Sigmoid colon (tissue), 7 donors: ENCODE measurements around the gene NLRC5. TPM values are rescaled to one million over a fixed set of nuclear protein-coding genes. Genes with fewer than 3 reads are reported as not detected.

ENCODE experiments used
- DNase-seq: peaks from one replicate; pipeline ENCODE4 v3.0.0-alpha.2; 2019
- H3K27ac ChIP-seq, 4 donors: fragments of 200-600 bp; sonication (generic); one replicate each; pipeline ENCODE4 v1.5.1; 2016 to 2019; ENCODE audit warnings: mild to moderate bottlenecking in 1 of 4
- H3K27me3 ChIP-seq, 3 donors: fragments of 200-600 bp; sonication (generic); one replicate each; pipeline ENCODE4 v1.5.1; 2019; ENCODE audit warnings: mild to moderate bottlenecking in 1 of 3
- H3K36me3 ChIP-seq, 4 donors: fragments of 200-600 bp; sonication (generic); one replicate each; pipeline ENCODE4 v1.5.1; 2016 to 2019
- H3K4me1 ChIP-seq, 4 donors: fragments of 200-600 bp; sonication (generic); one replicate each; pipeline ENCODE4 v1.5.1; 2017 to 2019
- H3K4me3 ChIP-seq, 4 donors: fragments of 200-600 bp; sonication (generic); one replicate each; pipeline ENCODE4 v1.5.1; 2017 to 2019; ENCODE audit warnings: mild to moderate bottlenecking in 2 of 4, moderate library complexity in 1 of 4
- H3K9me3 ChIP-seq, 4 donors: fragments of 200-600 bp in 3 of 4; sonication (generic) in 3 of 4; one replicate each; pipeline versions ENCODE4 v1.5.1 to v1.6.1; 2013 to 2019
- EP300 ChIP-seq, 4 donors: sonication (generic); formaldehyde crosslinking; IDR thresholded peaks; one replicate each; pipeline ENCODE4 v1.6.1; 2017; ENCODE audit warnings: antibody characterized with exemption in 4 of 4
- POLR2A ChIP-seq, 2 donors: fragments of 450-650 bp; IDR thresholded peaks; one replicate each; pipeline ENCODE4 v1.6.1; 2016; ENCODE audit warnings: antibody characterized with exemption in 2 of 2, mild to moderate bottlenecking in 2 of 2, moderate library complexity in 2 of 2
- POLR2AphosphoS5 ChIP-seq, 4 donors: sonication (generic); formaldehyde crosslinking; IDR thresholded peaks; one replicate each; pipeline ENCODE4 v1.6.1; 2017; ENCODE audit warnings: antibody characterized with exemption in 4 of 4
- WGBS, 2 donors: extraction: QIAGEN DNeasy Blood & Tissue Kit; methylation state at CpG; one replicate each; pipeline ENCODE4 v1.1.7; 2013; 5-methylcytosine and 5-hydroxymethylcytosine counted together
- intact Hi-C: fragments of 100-400 bp; cut with DNase I; formaldehyde crosslinking; loops from one replicate; pipeline ENCODE4 v1.15.1; 2023
- polyA plus RNA-seq, 3 donors: library from polyadenylated mRNA; stranded (reverse); fragments of 200-250 nt; gene quantifications; one replicate each; pipeline ENCODE4 v1.2.3, GENCODE V29; 2013
- total RNA-seq, 4 donors: library from RNA; depleted of rRNA; stranded (reverse); fragments of >200 nt; gene quantifications; one replicate each; pipeline ENCODE4 v1.1.0, GENCODE V29; 2016
- TF ChIP-seq, protein P1 (sequence below), 4 experiments: fragments of 450-650 bp in 3 of 4; fragments of 200-600 bp in 1 of 4; IDR thresholded peaks; one replicate each; pipeline ENCODE4 v1.5.1; 2016 to 2019; ENCODE audit warnings: antibody characterized with exemption in 4 of 4, mild to moderate bottlenecking in 3 of 4, moderate library complexity in 2 of 4
- donor health status: healthy with polysubstance abuse.
- donor health status: Bipolar disorder and iron deficiency.
- donor health status: healthy.

Gene NLRC5
- total and polyA plus RNA-seq, 7 donors: 9.5 to 119 (median 19.5) TPM

DNA sequence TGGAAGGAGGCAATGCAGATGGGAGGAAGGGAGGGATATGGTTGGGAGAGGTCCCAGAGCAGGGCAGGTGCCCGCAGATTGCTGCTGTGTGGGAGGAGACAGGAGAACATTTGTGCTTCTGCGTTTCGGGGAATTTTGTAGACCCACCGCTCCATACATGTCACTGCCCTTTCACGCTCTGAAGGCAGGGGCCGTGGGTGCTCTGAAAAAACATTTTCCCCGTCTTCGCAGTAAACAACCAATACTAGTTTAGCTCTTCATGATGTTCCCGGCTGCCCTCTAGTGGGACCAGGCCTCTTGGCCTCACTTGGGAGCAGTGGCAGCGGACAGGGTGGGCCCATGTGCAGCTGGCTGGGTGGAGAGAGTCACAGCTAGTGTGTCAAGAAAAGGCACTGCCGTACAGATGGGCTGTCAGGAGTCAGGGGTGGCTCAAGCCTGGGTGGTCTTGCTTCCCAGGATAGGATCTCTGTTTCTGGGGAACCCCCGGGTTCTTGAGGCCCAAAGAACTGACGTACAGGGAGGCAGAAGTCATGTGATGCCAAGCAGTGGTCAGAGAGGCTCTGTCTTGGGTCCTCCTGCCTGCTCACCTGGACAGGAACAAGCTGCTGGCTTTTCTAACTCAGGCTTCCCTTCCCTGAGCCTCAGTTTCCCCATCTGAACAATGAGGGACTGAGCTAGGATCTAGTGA lies 56.5 kb downstream of the NLRC5 start:
- DNase-seq: peak; percentile 84
- Histone ChIP-seq H3K36me3 (peaks cover 0 to 39% (median 4%) of the 10 kb centered on the region in 4 donors), H3K27me3 (no peaks in the 10 kb centered on the region), H3K9me3 (no peaks in the 10 kb centered on the region), H3K4me1 (peaks cover 0 to 11% (median 5%) of the 10 kb centered on the region in 4 donors), H3K4me3 (no peak overlapping the region), H3K27ac (no peak overlapping the region)
- WGBS, 2 donors: 50 to 76% methylated on average over 13 of the region's 13 CpGs
- TF ChIP-seq POLR2AphosphoS5 (IDR thresholded peaks at IDR 0.05): no peak
- no peak for TF ChIP-seq POLR2A (IDR thresholded peaks at IDR 0.05)
- TF ChIP-seq EP300 (IDR thresholded peaks at IDR 0.05): no peak
- TF ChIP-seq, protein P1, sequence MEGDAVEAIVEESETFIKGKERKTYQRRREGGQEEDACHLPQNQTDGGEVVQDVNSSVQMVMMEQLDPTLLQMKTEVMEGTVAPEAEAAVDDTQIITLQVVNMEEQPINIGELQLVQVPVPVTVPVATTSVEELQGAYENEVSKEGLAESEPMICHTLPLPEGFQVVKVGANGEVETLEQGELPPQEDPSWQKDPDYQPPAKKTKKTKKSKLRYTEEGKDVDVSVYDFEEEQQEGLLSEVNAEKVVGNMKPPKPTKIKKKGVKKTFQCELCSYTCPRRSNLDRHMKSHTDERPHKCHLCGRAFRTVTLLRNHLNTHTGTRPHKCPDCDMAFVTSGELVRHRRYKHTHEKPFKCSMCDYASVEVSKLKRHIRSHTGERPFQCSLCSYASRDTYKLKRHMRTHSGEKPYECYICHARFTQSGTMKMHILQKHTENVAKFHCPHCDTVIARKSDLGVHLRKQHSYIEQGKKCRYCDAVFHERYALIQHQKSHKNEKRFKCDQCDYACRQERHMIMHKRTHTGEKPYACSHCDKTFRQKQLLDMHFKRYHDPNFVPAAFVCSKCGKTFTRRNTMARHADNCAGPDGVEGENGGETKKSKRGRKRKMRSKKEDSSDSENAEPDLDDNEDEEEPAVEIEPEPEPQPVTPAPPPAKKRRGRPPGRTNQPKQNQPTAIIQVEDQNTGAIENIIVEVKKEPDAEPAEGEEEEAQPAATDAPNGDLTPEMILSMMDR (IDR thresholded peaks at IDR 0.05): peak; percentile 39 to 58 (median 40)
- intact Hi-C loops: loop anchor here (1.0 kb wide), 1 partner anchor 179 kb away; no protein-coding TSS in a partner anchor

GRCh38 chr16:57048095-57048494 lies 58.7 kb downstream of the NLRC5 start:
- Histone ChIP-seq H3K36me3 (peaks cover 0 to 39% (median 10%) of the 10 kb centered on the region in 4 donors), H3K4me3 (no peak overlapping the region), H3K9me3 (no peaks in the 10 kb centered on the region), H3K4me1 (peaks cover 0 to 11% (median 5%) of the 10 kb centered on the region in 4 donors), H3K27ac (no peak overlapping the region), H3K27me3 (no peaks in the 10 kb centered on the region)
- no peak for DNase-seq
- WGBS, 2 donors: 60 to 89% methylated on average over 2 of the region's 2 CpGs
- intact Hi-C loops: no loop called here
- TF ChIP-seq POLR2A (IDR thresholded peaks at IDR 0.05) (no peak), EP300 (IDR thresholded peaks at IDR 0.05) (no peak), POLR2AphosphoS5 (IDR thresholded peaks at IDR 0.05) (no peak)
- TF ChIP-seq, protein P1 (IDR thresholded peaks at IDR 0.05): no peak

- 86 to 91% methylated on average over 4 of the region's 4 CpGs for WGBS, 2 donors
- DNase-seq: no peak
- peaks cover 0 to 11% (median 5%) of the 10 kb centered on the region in 4 donors for H3K4me1 ChIP-seq
- H3K4me3 ChIP-seq: no peak overlapping the region
- no peak overlapping the region for H3K27ac ChIP-seq
- intact Hi-C loops: no loop called here
- H3K9me3 ChIP-seq: no peaks in the 10 kb centered on the region
- H3K36me3 ChIP-seq: peaks cover 0 to 38% (median 12%) of the 10 kb centered on the region in 4 donors
- H3K27me3 ChIP-seq: no peaks in the 10 kb centered on the region
- TF ChIP-seq POLR2AphosphoS5 (IDR thresholded peaks at IDR 0.05) (no peak), EP300 (IDR thresholded peaks at IDR 0.05) (no peak), POLR2A (IDR thresholded peaks at IDR 0.05) (no peak)
- TF ChIP-seq, protein P1 (IDR thresholded peaks at IDR 0.05): no peak
Measured at GRCh38 chr16:57049678-57050077, 60.3 kb downstream of the NLRC5 start.

GRCh38 chr16:57051696-57052228 lies 62.4 kb downstream of the NLRC5 start:
- Histone ChIP-seq H3K4me3 (no peak overlapping the region), H3K9me3 (no peaks in the 10 kb centered on the region), H3K27ac (no peak overlapping the region), H3K4me1 (no peaks in the 10 kb centered on the region), H3K27me3 (no peaks in the 10 kb centered on the region), H3K36me3 (peaks cover 0 to 57% (median 12%) of the 10 kb centered on the region in 4 donors)
- TF ChIP-seq POLR2A (IDR thresholded peaks at IDR 0.05) (no peak), EP300 (IDR thresholded peaks at IDR 0.05) (no peak), POLR2AphosphoS5 (IDR thresholded peaks at IDR 0.05) (no peak)
- TF ChIP-seq, protein P1 (IDR thresholded peaks at IDR 0.05): no peak
- DNase-seq: no peak
- WGBS, 2 donors: 81 to 92% methylated on average over 11 of the region's 11 CpGs
- intact Hi-C loops: no loop called here
